Activated CD4-positive, alpha-beta T cell treated with anti-CD3 and anti-CD28 coated beads, Interleukin-2, amount 50 U/mL, for 4 hours (primary cell): ENCODE results near the gene NAV2.

ENCODE experiments used
- DNase-seq, 2 experiments: peaks; one replicate each; pipeline ENCODE4 v3.0.0-alpha.2; 2020

The NAV2 gene

GRCh38 chr11:19933132-19933735 lies 220.6 kb downstream of the NAV2 start:
- no peak for DNase-seq

GRCh38 chr11:19933801-19934488 lies 221.3 kb downstream of the NAV2 start:
- DNase-seq = no peak

- no peak for DNase-seq
Observed at GRCh38 chr11:19934828-19935259, 222.2 kb downstream of the NAV2 start.

GRCh38 chr11:19935507-19935906 lies 222.9 kb downstream of the NAV2 start:
- no peak for DNase-seq

GRCh38 chr11:19936461-19936860 lies 223.8 kb downstream of the NAV2 start:
- DNase-seq = no peak

GRCh38 chr11:19938169-19938856 lies 225.7 kb downstream of the NAV2 start:
- no peak for DNase-seq

GRCh38 chr11:19938866-19939265 lies 226.2 kb downstream of the NAV2 start:
- DNase-seq = no peak

- DNase-seq = no peak
Observed at GRCh38 chr11:19939415-19939929, 226.8 kb downstream of the NAV2 start.

- DNase-seq = no peak
Observed at GRCh38 chr11:19940831-19941230, 228.2 kb downstream of the NAV2 start.

- DNase-seq = no peak
Observed at GRCh38 chr11:19946681-19947080, 234.0 kb downstream of the NAV2 start.

GRCh38 chr11:19947537-19948114 lies 235.0 kb downstream of the NAV2 start:
- no peak for DNase-seq

GRCh38 chr11:19949606-19950005 lies 237.0 kb downstream of the NAV2 start:
- no peak for DNase-seq

- DNase-seq = no peak
Observed at GRCh38 chr11:19951558-19952115, 239.0 kb downstream of the NAV2 start.

- DNase-seq = no peak
Observed at GRCh38 chr11:19952116-19952605, 239.5 kb downstream of the NAV2 start.

- DNase-seq = no peak
Observed at GRCh38 chr11:19952911-19953310, 240.3 kb downstream of the NAV2 start.

GRCh38 chr11:19953336-19953735 lies 240.7 kb downstream of the NAV2 start:
- no peak for DNase-seq

GRCh38 chr11:19953909-19954308 lies 241.3 kb downstream of the NAV2 start:
- no peak for DNase-seq

- no peak for DNase-seq
Observed at GRCh38 chr11:19954899-19955298, 242.3 kb downstream of the NAV2 start.

- DNase-seq = no peak
Observed at GRCh38 chr11:19955660-19956059, 243.0 kb downstream of the NAV2 start.

GRCh38 chr11:19956228-19956627 lies 243.6 kb downstream of the NAV2 start:
- DNase-seq = no peak

- no peak for DNase-seq
Observed at GRCh38 chr11:19957294-19957943, 244.8 kb downstream of the NAV2 start.

- DNase-seq = no peak
Observed at GRCh38 chr11:19958204-19958603, 245.6 kb downstream of the NAV2 start.

GRCh38 chr11:19959210-19959609 lies 246.6 kb downstream of the NAV2 start:
- no peak for DNase-seq
